GM19240 (cell line): ENCODE measurements around the gene COL13A1.

Experiments used
- DNase-seq: peaks from one replicate; pipeline ENCODE4 v3.0.0; 2011; ENCODE audit warnings: low spot score; ENCODE audit not compliant: insufficient read length

Gene COL13A1

DNA sequence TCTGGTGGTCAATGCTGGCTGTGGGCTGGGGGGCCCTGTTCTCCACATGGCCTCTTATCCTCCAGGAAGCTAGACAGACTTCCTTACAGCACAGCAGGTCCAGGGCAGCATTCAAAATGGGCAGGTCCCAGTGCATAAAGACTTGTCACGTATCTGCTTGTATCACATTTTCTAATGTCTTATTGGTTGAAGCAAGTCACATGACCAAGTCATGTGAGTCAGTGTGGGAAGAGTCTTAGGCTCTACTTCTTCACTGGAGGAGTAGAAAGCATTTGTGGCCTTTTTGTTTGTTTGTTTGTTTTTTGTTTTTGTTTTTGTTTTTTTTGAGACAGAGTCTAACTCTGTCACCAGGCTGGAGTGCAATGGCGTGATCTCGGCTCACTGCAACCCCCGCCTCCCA, 104.7 kb downstream of the COL13A1 start:
- no peak for DNase-seq

DNA sequence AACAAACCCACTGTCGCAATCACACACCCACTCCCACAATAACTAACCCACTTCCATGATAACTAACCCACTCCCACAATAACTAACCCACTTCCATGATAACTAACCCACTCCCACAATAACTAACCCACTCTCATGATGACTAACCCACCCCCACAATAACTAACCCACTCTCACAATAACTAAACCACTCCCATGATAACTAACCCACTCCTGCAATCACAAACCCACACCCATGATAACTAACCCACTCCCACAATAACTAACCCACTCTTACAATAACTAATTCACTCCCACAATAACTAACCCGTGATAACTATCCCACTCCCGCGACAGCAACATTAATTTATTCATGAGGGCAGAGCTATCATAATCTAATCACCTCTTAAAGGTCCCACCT, 105.8 kb downstream of the COL13A1 start:
- no peak for DNase-seq

DNA sequence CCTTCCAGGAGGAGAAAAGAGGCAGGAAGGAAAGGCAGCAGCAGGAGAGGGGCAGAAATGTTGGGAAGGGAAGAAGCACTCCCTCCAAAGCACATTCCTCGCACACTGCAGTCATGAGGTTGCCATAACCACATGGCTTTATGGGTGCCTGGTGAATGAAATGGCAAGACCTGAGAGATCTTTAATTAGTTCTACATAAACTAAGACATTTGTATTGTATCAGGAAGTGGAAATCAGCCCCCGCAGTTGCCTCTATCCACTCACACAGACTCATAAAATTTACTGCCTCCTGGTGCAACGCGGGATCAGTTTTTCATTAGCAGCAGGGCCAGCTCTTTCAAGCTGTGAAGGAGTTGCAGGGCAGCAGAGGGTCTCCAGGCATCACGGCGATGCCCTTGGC, 106.4 kb downstream of the COL13A1 start:
- no peak for DNase-seq

DNA sequence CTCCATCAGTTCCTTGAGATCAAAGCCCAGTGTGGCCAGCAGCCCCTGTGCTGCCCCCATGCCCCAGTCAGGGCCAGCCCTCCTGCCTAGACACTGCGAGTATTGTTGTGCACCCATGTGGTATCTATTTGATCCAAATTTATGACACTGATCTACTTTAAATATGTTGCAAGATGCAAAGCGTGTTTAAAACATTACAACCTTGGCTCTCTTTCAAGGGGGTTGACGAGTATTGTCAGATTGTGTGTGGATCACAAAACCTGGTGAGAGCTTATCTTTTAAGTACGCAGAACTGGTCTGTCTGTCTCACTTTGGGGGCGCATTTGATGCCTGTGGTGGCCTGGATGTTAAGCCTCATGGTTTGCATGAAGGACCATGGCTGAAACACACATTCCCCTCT, 108.9 kb downstream of the COL13A1 start:
- no peak for DNase-seq

DNA sequence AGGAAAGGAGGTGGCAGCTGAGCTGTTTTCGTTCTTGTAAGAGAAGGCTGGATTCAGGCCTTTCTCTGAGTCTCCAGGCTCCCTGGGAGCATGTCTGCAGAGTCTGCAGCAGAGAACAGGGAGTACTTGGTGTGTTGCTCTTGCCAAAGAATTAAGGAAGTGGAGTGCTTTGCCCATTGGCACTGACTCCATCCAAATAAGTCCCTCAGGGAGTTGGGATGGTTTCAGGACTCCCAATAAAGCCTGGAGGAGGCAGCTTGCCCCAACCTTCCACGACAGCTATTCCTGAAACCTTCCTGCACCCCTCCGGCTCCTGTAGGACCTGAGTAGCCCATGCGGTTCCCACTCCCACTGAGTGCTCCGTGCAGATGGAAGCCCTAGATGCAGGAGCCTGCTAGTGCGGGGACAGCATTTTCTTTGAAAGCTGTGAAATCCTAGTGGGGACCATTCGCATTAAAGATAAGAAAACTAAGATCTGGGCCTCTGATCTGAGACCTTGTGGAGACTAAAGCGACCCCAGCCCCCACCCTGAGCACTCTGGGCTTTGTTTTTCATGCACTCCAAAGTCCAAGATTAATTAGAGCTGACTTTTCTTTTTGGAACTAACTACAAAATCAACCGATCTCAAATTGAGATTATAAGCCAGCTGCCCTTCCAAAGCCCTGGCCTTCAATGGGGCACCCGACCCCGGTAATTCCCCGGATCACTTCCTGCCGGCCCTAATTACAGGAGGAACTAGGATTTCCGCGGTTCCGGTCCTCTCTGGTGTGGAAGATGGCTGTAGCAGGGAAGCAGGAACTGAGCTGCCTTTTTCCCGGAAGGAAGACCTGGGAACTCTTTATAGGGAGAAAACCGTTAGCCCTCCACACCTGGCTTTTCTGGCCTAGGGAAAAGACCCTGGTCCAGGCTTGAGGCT, 110.2 kb downstream of the COL13A1 start:
- DNase-seq: no peak

DNA sequence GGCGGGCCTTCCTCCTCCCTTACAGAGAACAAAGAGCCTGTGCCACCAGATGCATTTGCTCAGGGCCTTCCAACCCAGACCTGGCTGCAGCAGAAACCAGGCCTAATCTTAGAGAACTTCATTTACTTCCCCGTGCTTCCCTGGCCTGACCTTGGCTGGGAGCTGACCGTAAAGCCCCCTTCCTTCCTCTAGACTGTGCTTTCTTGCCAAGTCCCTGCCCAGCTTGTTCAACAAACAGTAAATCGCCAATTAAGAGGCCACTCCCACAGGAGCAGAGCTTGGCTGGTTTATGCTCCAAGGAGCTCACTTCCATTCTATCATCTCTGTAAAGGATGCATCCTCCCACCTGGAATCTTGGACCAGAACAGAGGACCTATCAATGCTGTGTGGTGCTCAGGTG, 110.9 kb downstream of the COL13A1 start:
- DNase-seq: no peak

DNA sequence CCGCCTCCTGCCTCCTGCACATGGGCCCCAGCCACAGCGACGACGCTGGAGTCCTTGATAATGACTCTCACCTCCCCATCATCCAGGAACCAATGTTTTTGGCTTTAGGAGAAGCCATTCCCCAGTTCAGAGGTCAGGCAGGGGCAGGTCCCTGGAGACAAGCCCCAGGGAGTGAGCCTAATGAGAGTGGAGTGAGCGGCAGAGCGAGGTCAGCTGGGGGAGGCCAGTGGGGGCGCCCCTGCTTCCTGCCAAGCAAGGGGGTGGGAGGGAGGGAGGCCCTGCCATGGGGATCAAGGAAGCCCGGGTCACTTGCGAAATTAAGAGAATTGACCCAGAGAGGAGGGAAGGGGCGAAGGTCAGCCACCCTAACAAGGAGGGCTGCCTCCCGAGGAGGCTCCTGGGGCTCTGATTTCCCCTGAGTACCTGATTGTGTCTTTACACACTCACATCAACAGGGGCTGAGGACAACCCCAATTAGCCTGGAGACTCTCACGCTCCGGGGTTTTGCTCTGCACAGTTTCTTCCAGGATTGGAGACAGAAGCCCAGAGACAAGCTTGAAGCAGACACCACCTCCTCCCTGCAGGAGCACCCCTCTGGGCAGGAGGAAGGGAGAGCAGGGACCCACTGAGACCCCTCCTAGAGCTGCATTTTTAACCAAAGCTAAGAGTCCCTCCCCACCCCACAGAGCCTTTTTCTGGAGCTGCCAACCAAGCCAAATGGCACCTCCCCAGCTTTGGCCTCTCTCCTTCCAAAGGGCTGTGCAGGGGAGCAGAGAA, 112.1 kb downstream of the COL13A1 start:
- no peak for DNase-seq

DNA sequence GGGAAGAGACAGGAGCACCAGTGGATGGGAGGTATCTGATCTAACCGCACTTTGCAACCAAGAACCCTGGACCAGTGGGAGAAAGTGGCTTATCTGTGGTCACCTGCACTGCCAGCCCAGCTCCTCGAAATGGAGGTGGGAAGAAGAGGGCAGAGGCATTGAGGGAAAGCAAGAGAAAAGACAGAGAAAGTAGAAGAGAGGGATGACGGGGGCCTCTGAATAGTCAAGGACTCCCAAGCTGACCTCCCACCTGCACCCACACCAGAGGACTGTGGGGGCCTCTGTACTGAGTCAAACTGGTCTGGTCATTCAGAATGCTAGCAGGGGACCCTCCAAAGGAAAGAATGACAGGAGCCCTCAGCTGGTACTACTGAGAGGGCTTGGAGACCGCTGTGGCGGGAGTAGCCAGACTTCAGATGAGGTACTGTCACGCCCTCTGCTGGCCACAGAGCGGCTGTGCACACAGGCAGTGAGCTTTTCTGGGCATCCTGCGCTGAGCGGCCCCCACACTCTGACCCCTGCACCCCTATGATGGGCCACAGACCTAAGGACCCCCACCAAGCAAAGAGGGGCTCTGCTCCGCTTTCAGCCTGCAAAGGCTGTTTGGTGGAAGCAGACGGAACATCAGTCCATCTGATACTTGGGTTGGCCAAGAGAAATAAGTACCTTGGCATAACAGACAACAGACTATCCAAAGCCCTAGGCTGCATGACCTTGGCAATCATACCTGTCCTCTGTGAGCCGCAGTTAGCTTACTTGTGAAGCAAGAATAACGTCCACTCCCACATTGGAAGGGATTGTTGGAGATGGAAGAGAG, 112.9 kb downstream of the COL13A1 start:
- peak; percentile 64 for DNase-seq

DNA sequence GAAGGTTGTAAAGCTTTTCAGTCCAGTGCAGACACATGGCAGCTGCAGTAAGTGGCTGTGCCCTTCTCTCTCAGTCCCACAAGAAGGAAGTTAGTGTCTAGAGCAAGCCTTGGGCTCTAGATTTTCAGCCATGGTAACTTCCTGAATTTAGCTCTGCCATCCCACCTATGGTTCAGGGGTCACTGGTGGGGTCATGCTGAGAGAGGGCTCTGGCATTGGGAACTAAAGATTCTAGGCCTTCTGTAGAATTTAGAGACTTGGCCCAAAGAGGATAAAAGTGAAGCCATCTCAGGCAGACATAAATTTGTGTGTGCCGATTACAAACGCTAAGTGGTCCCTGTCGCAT, 113.5 kb downstream of the COL13A1 start:
- DNase-seq: no peak

DNA sequence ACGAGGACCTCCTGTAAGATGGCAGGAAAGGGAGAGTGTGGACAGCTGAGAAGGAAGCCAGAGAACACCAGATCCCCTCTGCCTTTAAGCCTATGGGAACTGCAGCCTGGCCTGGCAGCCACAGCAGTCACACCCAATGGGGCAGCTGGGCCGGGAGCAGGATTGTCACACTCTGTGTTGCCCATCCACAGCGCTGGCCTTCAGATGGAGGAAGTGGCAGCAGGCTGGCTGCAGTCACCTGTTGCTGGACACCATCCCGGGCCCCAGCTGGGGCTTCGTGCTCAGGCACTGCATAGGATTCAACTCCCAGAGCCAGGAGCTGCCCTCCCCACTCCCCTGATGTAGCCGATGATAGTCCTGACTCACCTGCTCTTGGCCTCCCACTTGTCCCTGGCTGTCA, 114.4 kb downstream of the COL13A1 start:
- DNase-seq: no peak

DNA sequence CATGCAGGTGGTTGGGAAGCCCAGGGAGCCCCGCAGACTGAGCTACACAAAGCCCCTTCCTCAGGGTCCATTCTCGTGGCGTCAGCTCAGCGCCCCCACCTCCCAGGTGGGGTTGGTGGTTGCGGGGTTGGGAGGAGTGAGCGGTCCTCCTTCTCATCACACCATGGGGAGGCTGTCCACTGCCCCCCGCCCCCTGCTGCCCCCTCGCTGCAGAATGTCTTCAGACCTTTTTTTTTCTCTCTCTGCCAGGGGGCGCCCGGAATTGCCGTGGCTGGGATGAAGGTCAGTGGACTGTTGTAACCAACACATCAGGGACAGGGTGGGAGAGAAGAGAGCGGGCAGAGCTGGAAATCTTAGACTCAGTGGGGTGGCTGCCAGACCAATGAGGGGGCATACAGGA, 116.3 kb downstream of the COL13A1 start:
- DNase-seq: no peak

DNA sequence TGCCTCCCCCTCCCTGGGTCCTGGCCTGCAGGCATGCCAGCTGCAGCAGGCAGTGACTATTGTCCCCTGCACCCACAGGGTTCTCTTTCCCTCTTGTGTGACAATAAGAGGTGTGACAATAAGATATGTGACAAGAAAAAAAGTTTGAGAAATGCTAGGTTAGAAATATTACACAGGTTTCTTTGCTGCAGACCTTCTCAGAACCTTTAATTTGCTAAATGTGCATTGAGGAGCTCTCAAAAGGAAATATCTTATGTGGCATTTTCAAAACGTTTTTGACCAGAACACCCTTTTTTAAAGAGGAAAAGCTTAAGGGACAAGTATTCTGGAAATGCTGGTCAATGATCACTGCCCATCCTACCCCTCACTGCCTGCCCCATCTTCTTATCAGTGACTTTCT, 117.5 kb downstream of the COL13A1 start:
- no peak for DNase-seq

DNA sequence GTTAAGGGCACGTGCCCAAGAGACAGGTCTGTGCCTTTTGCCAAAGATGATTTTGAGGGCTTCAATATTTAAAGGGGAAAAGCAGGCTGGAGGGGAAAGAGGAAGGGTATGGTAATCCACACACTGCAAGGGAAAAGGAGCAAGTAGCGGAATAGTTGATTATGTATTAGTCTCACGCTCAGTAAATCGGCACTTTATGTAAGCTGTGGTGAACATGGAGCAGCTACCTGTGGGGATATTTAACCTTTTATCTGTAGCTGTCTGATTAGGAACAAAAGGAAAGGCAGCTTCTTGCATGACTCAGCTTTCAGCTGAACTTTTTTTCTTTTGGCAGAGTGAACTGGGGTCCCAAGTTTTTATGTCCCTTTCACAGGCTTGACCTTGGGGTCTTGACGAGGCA, 123.4 kb downstream of the COL13A1 start:
- no peak for DNase-seq

DNA sequence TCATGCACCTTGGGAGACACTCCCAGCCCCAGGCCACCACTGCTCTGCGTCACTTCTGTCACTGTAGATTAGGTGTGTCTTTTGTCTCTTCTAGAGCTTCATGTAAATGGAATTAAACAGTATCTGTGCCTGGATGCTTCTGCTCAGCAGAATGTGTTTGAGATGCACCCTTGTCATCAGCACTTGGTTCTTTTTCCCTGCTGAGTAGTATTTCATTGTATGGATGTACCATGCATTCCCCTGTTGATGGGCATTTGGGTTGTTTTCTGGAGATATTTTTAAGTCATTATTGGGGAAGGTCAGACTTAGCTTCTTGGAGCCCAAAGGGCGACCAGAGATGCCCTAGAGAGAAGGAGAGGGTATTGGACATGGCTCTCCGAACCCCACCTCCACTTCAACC, 126.6 kb downstream of the COL13A1 start:
- no peak for DNase-seq

DNA sequence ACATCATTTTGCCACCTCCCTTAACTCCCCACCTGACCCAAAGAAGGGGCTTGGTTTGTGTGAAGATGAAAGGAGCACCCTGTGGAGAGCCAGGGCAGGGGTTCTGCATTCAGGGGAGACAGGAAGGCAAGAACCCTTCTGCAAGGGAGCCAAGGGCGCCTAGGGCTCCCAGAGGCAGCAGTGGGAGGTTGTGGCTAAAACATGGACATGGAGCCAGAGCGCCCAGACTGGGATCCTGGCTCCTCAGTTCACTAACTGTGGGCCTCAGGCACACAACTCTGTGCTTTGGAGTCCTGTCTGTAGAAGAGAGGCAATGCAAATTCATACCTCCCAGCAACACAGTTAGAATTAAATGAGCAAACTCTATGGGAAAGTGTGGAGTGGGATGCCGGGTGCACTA, 127.9 kb downstream of the COL13A1 start:
- DNase-seq: no peak

DNA sequence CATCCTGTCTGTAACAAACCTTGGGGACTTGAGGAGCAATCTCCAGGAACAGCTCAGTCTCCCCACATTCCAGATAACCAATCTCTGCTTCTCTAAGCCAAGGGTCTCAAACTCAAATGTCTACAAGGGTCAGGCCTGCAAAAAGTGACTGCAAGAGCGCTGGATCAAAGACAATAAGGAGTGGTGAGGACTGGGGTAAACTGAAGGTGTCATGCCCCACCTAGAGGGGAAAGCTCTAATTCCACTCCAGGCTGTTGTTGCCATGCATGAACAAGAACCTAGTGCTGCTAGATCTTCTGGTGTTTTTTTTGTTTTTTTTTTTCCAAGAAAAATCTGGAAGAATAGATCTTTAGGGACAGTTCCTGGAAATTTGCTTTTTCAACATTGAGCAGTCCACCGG, 133.1 kb downstream of the COL13A1 start:
- no peak for DNase-seq

DNA sequence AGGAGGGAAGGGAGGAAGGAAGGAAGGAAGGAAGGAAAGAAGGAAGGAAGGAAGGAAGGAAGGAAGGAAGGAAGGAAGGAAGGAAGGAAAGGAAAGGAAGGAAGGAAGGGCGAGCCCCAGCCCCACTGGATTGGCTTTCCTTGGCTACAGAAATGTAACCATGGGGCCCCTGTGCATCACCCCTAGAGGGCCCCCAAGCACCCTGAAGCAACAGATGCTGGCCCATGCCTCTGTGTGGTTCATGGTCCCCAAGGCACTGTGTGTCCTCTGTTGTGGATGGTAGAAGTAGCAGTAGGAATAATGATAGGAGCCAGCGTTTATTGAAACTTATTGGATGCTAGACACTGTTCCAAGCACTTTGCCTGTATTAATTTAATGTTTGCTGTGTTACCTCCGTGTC, 134.4 kb downstream of the COL13A1 start:
- peak; percentile 29 for DNase-seq

DNA sequence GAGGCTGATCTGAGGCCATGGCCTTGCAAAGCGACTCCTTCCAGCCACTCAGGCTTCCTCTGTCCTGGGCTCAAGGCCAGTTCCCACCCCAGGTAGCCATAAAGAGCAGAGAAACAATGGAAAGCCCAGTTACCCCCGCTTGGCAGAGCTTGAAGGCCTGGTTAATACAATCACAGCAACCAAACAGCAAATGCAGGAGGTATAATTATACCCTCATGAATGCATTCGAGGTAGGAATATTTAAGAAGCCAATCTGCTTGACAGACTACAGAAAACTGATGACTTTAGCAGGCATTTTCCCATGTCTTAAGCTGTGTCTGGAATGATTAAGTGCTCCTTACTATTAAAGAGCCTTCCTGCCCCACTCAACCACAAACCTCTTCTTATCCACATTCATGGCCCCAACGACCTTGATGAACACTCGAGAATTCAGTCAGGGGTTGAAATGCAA, 136.9 kb downstream of the COL13A1 start:
- no peak for DNase-seq

DNA sequence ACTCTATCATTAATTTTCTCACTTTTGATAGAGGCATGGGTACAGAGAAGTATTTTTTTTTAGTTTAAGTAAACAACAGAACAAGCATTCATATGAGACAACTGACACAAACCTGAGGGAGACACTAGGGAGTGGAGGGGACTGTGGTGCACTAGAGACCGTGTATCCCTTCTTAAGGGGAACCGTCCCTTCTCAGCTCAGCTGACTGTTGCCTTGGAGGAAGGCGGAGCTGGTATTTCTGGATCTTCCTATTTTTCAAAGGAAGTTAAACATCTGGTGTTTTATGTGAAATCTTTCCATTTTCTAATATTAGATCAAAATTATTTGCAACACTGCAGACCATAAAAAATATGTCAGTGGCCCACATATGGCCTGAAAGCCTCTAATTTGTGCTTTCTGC, 137.4 kb downstream of the COL13A1 start:
- no peak for DNase-seq

DNA sequence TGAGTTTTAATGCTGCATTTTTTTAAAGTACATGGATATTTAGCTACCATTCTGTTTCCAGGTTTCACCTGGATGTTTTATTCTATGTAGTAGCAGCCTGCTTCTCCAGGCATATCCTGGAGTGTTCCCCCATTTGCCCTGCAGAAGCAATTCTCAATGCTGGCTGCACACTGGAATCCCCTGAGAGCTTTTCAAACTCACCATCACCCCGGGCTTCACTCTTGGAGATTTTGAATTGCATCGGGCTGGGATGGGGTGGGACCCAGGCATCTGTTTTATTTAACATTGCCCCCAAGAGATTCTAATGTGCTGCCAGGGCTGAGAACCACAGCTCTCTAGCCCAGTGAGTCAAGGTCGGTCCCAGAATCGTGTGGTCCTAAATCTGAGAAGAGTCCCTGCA, 137.8 kb downstream of the COL13A1 start:
- no peak for DNase-seq

DNA sequence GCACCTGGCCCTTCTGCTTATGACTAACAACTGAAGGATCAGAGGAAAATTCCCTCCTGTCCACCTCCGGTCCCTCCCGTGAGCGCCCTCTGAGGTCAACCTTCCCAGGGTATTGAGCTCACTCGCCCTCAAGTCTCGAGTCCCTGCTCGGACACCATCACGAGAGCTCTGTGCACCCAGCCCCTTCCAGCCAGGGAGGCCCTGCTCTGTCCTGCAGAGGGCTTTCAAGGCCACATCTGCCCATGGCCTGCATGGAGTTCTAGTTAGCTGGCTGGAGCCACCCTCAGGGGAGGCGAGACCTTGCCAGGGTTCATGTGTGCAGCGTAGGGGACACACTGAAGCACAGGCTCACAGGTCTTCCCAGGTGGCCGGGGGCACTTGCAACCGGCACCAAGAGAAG, 140.0 kb downstream of the COL13A1 start:
- no peak for DNase-seq

DNA sequence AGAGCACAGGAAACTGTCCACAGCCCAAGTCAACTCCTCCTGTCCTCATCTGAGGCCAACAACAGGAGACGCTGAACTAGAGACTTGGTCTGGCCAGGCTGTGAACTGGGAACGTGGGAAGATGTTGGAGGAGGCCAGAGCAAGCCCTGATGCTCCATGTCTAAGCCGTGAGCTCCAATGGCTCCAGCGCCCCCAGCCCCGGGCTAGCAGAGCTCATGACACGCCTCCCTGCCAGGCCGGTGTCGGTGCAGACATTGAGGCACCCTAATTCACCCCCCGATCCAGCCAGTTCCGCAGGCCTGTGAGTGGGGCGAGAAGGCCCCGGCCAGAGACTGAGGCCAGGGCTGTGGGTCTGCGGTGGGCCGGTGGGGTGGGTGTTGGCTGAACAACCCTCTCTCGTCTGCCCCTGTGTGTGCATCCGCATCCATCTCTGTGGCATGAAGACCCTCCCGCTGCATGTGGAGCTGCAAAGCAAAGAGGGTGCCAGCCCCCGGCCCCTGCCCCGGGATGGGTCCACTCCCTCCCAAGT, 141.7 kb downstream of the COL13A1 start:
- no peak for DNase-seq
